Measurements from ENCODE around the gene CSKMT.
"Not testable (repeated sequence)": the region's sequence is repeated elsewhere in the genome, so short reads cannot be mapped to it uniquely, and the experiment has no call there.

DNA sequence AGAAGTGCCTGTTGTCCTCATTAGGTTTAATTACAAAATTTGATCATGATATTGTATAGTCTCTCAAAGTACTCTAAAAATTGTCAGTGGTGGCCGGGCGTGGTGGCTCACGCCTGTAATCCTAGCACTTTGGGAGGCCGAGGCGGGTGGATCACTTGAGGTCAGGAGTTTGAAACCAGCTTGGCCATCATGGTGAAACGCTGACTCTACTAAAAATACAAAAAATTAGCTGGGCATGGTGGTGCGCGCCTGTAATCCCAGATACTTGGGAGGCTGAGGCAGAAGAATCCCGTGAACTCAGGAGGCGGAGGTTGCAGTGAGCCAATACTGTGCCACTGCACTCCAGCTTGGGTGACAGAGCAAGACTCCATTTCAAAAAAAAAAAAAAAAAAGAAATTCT lies 10.3 kb downstream of the CSKMT start:
- TF ChIP-seq, protein P1, sequence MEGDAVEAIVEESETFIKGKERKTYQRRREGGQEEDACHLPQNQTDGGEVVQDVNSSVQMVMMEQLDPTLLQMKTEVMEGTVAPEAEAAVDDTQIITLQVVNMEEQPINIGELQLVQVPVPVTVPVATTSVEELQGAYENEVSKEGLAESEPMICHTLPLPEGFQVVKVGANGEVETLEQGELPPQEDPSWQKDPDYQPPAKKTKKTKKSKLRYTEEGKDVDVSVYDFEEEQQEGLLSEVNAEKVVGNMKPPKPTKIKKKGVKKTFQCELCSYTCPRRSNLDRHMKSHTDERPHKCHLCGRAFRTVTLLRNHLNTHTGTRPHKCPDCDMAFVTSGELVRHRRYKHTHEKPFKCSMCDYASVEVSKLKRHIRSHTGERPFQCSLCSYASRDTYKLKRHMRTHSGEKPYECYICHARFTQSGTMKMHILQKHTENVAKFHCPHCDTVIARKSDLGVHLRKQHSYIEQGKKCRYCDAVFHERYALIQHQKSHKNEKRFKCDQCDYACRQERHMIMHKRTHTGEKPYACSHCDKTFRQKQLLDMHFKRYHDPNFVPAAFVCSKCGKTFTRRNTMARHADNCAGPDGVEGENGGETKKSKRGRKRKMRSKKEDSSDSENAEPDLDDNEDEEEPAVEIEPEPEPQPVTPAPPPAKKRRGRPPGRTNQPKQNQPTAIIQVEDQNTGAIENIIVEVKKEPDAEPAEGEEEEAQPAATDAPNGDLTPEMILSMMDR (IDR thresholded peaks at IDR 0.05; ENCODE audit: insufficient read depth, low read length, poor library complexity, severe bottlenecking): not testable (repeated sequence)
- TF ChIP-seq EZH2phosphoT487 (conservative IDR thresholded peaks at IDR 0.05; ENCODE audit: low read length): not testable (repeated sequence)

Measured in SU-DHL-6 (cell line).